ENCODE data around the gene CLDN5.

Gene CLDN5

GRCh38 chr22:19527321-19527721 is 3.1 kb upstream of the CLDN5 start:
- TF ChIP-seq, protein P1, sequence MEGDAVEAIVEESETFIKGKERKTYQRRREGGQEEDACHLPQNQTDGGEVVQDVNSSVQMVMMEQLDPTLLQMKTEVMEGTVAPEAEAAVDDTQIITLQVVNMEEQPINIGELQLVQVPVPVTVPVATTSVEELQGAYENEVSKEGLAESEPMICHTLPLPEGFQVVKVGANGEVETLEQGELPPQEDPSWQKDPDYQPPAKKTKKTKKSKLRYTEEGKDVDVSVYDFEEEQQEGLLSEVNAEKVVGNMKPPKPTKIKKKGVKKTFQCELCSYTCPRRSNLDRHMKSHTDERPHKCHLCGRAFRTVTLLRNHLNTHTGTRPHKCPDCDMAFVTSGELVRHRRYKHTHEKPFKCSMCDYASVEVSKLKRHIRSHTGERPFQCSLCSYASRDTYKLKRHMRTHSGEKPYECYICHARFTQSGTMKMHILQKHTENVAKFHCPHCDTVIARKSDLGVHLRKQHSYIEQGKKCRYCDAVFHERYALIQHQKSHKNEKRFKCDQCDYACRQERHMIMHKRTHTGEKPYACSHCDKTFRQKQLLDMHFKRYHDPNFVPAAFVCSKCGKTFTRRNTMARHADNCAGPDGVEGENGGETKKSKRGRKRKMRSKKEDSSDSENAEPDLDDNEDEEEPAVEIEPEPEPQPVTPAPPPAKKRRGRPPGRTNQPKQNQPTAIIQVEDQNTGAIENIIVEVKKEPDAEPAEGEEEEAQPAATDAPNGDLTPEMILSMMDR (IDR thresholded peaks at IDR 0.05; ENCODE audit: control insufficient read depth, extremely low read depth, insufficient read depth) = no peak
- DNase-seq (ENCODE audit: low read depth) = no peak

DNA sequence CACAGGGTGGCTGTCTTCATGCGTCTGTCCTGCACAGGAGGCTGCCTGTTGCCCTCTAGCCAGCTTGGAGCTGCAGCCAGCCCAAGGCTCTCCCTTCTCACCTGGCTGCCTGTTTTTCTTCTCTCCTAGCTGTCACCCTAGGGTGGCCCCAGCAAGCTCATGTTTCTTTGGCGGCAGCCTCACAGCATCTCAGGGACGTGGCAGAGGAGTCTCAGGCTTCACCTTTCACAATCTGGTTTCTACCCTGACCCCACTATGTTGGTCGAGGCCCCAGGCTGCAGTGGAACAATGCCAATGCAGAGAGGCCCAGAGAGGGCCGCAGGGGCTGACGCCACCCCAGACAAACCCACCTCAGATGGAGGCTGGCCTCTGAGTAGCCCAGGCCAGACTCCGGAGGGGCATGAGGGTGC is 2.5 kb upstream of the CLDN5 start:
- no peak overlapping the region for H3K4me3 ChIP-seq (ENCODE audit: low read depth, low read length)
- DNase-seq (ENCODE audit: low read depth) = no peak
- TF ChIP-seq, protein P1 (IDR thresholded peaks at IDR 0.05; ENCODE audit: control insufficient read depth, extremely low read depth, insufficient read depth) = no peak

More at GRCh38 chr22:19527321-19527721, 3.1 kb upstream of the CLDN5 start:
- no peak overlapping the region for H3K4me3 ChIP-seq (ENCODE audit: low read depth, low read length)

DNA sequence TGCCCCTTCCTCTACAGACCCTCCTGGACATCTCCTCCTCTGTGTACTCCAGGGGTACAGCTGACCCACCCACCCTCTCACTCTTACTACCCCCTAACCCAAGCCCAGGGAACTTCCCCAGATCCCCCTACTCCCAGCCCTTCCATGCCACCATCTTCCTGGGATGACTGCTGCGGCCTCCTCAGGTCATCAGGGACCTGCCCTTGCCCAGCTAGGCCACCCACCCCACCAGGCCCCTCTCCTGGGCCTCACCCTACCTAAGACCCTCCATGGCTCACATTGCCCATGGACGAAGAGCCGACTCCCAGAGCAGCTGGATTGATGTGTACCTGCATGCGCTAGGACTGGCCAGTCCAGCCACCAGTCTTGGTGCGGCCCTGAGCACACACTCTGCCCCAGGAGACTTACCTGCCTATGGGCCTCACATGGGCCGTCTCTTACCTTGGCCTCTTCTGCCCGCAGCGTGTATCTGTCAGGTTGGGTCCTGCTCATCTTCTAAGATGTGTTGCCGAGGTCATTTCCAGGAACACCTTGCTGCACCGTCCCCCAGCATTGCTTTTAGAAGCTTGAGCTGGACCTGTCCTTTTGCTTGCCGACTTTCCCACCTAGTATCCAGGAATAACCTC is 2.0 kb upstream of the CLDN5 start:
- TF ChIP-seq, protein P1 (IDR thresholded peaks at IDR 0.05; ENCODE audit: control insufficient read depth, extremely low read depth, insufficient read depth) = no peak
- no peak overlapping the region for H3K4me3 ChIP-seq (ENCODE audit: low read depth, low read length)
- DNase-seq (ENCODE audit: low read depth) = no peak

DNA sequence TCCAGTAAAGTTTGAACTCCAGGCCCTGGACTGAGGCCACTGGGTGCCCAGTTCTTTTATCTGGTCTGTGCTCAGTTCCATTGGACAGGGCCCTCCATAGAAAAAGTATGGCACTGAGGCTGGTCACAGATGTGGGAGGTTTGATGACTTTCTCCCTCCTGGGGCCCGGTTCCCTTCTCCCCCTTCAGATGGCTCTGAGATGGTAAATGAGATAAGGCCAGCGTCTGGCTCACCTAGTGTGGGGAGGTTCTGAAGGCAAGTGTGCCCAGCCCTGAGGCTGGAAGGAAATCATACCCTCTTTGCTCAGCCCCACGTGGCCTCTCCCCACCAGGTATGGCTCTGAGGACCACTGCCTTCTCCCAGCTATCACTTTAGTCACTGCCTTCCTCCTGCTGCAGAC is 1.5 kb upstream of the CLDN5 start:
- no peak for DNase-seq (ENCODE audit: low read depth)
- TF ChIP-seq, protein P1 (IDR thresholded peaks at IDR 0.05; ENCODE audit: control insufficient read depth, extremely low read depth, insufficient read depth) = no peak
- no peak overlapping the region for H3K4me3 ChIP-seq (ENCODE audit: low read depth, low read length)

DNA sequence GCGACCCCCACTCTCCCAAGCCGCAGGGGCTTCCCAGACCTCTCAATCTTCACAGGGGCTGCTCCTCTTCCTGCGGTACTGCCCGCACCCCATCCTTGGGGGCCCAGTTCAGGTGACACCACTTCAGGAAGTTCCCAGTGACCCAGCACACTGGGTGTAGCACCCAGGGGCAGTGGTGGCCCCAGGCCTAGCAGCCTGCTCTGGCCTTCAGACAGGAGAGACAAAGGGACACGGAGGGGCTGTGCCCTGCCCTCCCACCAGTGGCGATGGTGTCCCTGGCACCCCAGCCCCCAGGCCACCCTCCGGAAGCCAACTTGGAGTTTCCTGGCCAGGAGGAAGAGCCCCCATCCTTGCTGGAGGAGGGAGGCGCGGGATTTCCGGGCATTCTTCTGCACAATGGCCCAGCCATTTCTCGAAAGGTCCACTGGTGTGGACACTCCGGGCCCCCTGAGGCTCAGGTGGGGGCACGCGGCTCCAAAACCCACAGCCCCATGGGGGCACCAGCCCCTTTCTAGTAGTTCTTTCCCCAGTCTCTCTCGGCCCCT is 978 bp upstream of the CLDN5 start:
- no peak for DNase-seq (ENCODE audit: low read depth)
- TF ChIP-seq, protein P1 (IDR thresholded peaks at IDR 0.05; ENCODE audit: control insufficient read depth, extremely low read depth, insufficient read depth) = no peak
- H3K4me3 ChIP-seq (ENCODE audit: low read depth, low read length) = no peak overlapping the region

- H3K4me3 ChIP-seq (ENCODE audit: low read depth, low read length) = no peak overlapping the region
- DNase-seq (ENCODE audit: low read depth) = no peak
- TF ChIP-seq, protein P1 (IDR thresholded peaks at IDR 0.05; ENCODE audit: control insufficient read depth, extremely low read depth, insufficient read depth) = no peak
Measured at GRCh38 chr22:19523240-19524169, 705 bp downstream of the CLDN5 start.

Data from LNCaP clone FGC (cell line).